ENCODE data around the gene LILRB4. TPM values are rescaled to one million over a fixed set of nuclear protein-coding genes. Genes with fewer than 3 reads are reported as not detected.

The LILRB4 gene
- total RNA-seq, 1 experiment from 2014 or later, result not detected

GRCh38 chr19:54691582-54692297 is 29.0 kb downstream of the LILRB4 start:
- Histone ChIP-seq H3K4me1 (ENCODE audit: control insufficient read depth in 1 of 2, insufficient read depth in 2 of 2, low read length in 2 of 2) (no peaks in the 10 kb centered on the region), H3K79me2 (ENCODE audit: insufficient read depth, low read length) (no peaks in the 10 kb centered on the region), H3K9me3 (ENCODE audit: control insufficient read depth in 1 of 2, insufficient read depth in 1 of 2, low read depth in 1 of 2, low read length in 2 of 2) (no peaks in the 10 kb centered on the region), H3K4me2 (ENCODE audit: low read length) (no peak overlapping the region), H3K4me3 (replicated peaks in 1 of 2; ENCODE audit: low read depth in 1 of 2, low read length in 2 of 2) (no peak overlapping the region), H3K27ac (ENCODE audit: low read depth, low read length) (no peak overlapping the region), H3K9me2 (ENCODE audit: insufficient read depth) (no peaks in the 10 kb centered on the region), H4K20me1 (ENCODE audit: insufficient read depth) (no peaks in the 10 kb centered on the region), H3K36me3 (ENCODE audit: control insufficient read depth in 1 of 2, insufficient read depth in 2 of 2, low read length in 2 of 2) (no peaks in the 10 kb centered on the region), H3K27me3 (ENCODE audit: insufficient read depth, low read length) (peaks cover 35% of the 10 kb centered on the region), H3K9ac (ENCODE audit: low read length) (no peak overlapping the region), H2AFZ (ENCODE audit: low read depth, low read length, poor library complexity, severe bottlenecking) (no peak overlapping the region)
- DNase-seq (ENCODE audit: low read depth, low spot score) (no peak), ATAC-seq (no peak)
- no TSS peak for BruUV-seq (replicated peaks)
- ChIA-PET POLR2A (no interaction called here), RAD21 (ENCODE audit: low non-redundant PET in 1 of 2, low total read pairs in 2 of 2, uncharacterized antibody in 2 of 2, unreplicated experiment in 2 of 2) (no interaction called here), CTCF (no interaction called here)
- no peak for TF ChIP-seq SIN3A (IDR thresholded peaks at IDR 0.05; ENCODE audit: low read depth)
- no peak for TF ChIP-seq EGR1 (IDR thresholded peaks at IDR 0.05; ENCODE audit: low read depth)
- TF ChIP-seq YY1 (IDR thresholded peaks at IDR 0.05; ENCODE audit: extremely low read depth, insufficient replicate concordance, low read depth, low read length), result no peak
- TF ChIP-seq POLR2A (IDR thresholded peaks at IDR 0.05; ENCODE audit: borderline replicate concordance, extremely low read depth, insufficient read depth, insufficient read length), result no peak
- TF ChIP-seq ZNF274 (IDR thresholded peaks at IDR 0.05; ENCODE audit: low read depth, low read length), result no peak
- TF ChIP-seq JUND (IDR thresholded peaks at IDR 0.05), result no peak
- no peak for TF ChIP-seq FOSL1 (IDR thresholded peaks at IDR 0.05; ENCODE audit: low read depth)
- no peak for TF ChIP-seq TCF7L2 (IDR thresholded peaks at IDR 0.05; ENCODE audit: borderline replicate concordance, extremely low read depth, insufficient read depth, insufficient read length)
- TF ChIP-seq CBX3 (IDR thresholded peaks at IDR 0.05; ENCODE audit: low read depth), result no peak
- no peak for TF ChIP-seq MAX (IDR thresholded peaks at IDR 0.05)
- no peak for TF ChIP-seq CTCF (IDR thresholded peaks at IDR 0.05 in 2 of 3, conservative IDR thresholded peaks at IDR 0.05 in 1 of 3; ENCODE audit: borderline replicate concordance in 1 of 3, insufficient read depth in 1 of 3, low read depth in 2 of 3, low read length in 2 of 3)
- TF ChIP-seq SP1 (IDR thresholded peaks at IDR 0.05; ENCODE audit: low read depth), result no peak
- no peak for TF ChIP-seq REST (IDR thresholded peaks at IDR 0.05; ENCODE audit: low read depth)
- TF ChIP-seq SRF (IDR thresholded peaks at IDR 0.05; ENCODE audit: low read depth), result no peak
- no peak for TF ChIP-seq ZBTB33 (IDR thresholded peaks at IDR 0.05; ENCODE audit: extremely low read depth, insufficient replicate concordance, low read length)
- no peak for TF ChIP-seq EZH2phosphoT487 (IDR thresholded peaks at IDR 0.05; ENCODE audit: borderline replicate concordance)
- no peak for TF ChIP-seq ATF3 (IDR thresholded peaks at IDR 0.05)
- intact Hi-C loops (cut with micrococcal nuclease), result no loop called here

All from HCT116 (cell line).